Epidermal melanocyte (primary cell): Measurements from ENCODE around the gene FBXL14.

ENCODE experiments used
- DNase-seq: peaks from one replicate; pipeline ENCODE4 v3.0.0; 2011; ENCODE audit warnings: low spot score; ENCODE audit not compliant: insufficient read length

FBXL14 gene

GRCh38 chr12:1594261-1595025 is at the start of gene FBXL14:
Gene FBXL14 (minus strand): TSS chr12:1594581. CDS start chr12:1594066, 515 bp downstream.
- DNase-seq, result peak; percentile 76

GRCh38 chr12:1643905-1644533 is 49.6 kb upstream of the FBXL14 start:
- no peak for DNase-seq

GRCh38 chr12:1643043-1643442 is 48.7 kb upstream of the FBXL14 start:
- no peak for DNase-seq

- DNase-seq, result no peak
Observed at GRCh38 chr12:1642513-1642912, 48.1 kb upstream of the FBXL14 start.

GRCh38 chr12:1640328-1641234 is 46.2 kb upstream of the FBXL14 start:
- DNase-seq, result no peak

GRCh38 chr12:1639538-1639937 is 45.2 kb upstream of the FBXL14 start:
- no peak for DNase-seq

- DNase-seq, result no peak
Observed at GRCh38 chr12:1638203-1638602, 43.8 kb upstream of the FBXL14 start.

GRCh38 chr12:1635301-1636095 is 41.1 kb upstream of the FBXL14 start:
- DNase-seq, result no peak

GRCh38 chr12:1634590-1635191 is 40.3 kb upstream of the FBXL14 start:
- peak; percentile 83 for DNase-seq

- no peak for DNase-seq
Observed at GRCh38 chr12:1634149-1634548, 39.8 kb upstream of the FBXL14 start.

GRCh38 chr12:1633459-1633858 is 39.1 kb upstream of the FBXL14 start:
- DNase-seq, result no peak

- DNase-seq, result no peak
Observed at GRCh38 chr12:1632702-1633101, 38.3 kb upstream of the FBXL14 start.

GRCh38 chr12:1630827-1631591 is 36.6 kb upstream of the FBXL14 start:
- DNase-seq, result no peak

GRCh38 chr12:1630133-1630826 is 35.9 kb upstream of the FBXL14 start:
- no peak for DNase-seq

GRCh38 chr12:1629338-1630132 is 35.2 kb upstream of the FBXL14 start:
- no peak for DNase-seq

- no peak for DNase-seq
Observed at GRCh38 chr12:1628666-1629337, 34.4 kb upstream of the FBXL14 start, which contains the start of gene WNT5B. Gene WNT5B (plus strand): TSS chr12:1629231. CDS start chr12:1631355, 2,124 bp downstream.

GRCh38 chr12:1622406-1622805 is 28.0 kb upstream of the FBXL14 start:
- DNase-seq, result no peak

GRCh38 chr12:1620092-1620491 is 25.7 kb upstream of the FBXL14 start:
- no peak for DNase-seq
